K562 (cell line): ENCODE results near the gene GLI1. TPM values are rescaled to one million over a fixed set of nuclear protein-coding genes. Genes with fewer than 3 reads are reported as not detected.

ENCODE experiments used
- ARID2 ChIP-seq: fragments of 450-650 bp; IDR thresholded peaks from 2 replicates; pipeline ENCODE4 v1.6.1; 2017; ENCODE audit warnings: antibody characterized with exemption, mild to moderate bottlenecking
- ATF6 ChIP-seq: sonication (generic); formaldehyde crosslinking; IDR thresholded peaks from 2 replicates; pipeline ENCODE4 v1.4.0; 2020; ENCODE audit warnings: mild to moderate bottlenecking, missing genetic modification reagents
- BCOR ChIP-seq: fragments of 450-650 bp; IDR thresholded peaks from 2 replicates; pipeline ENCODE4 v1.6.1; 2016
- CEBPB ChIP-seq: fragments of 450-650 bp; IDR thresholded peaks from 2 replicates; pipeline ENCODE4 v1.6.1; 2016; ENCODE audit warnings: missing genetic modification characterization, missing compliant biosample characterization
- FOSL1 ChIP-seq: fragments of 200-800 bp; sonication (Bioruptor generic); conservative IDR thresholded peaks from 2 replicates; pipeline ENCODE4 v1.6.1; 2016; ENCODE audit warnings: missing genetic modification characterization, missing compliant biosample characterization
- IFI16 ChIP-seq: fragments of 250-450 bp; sonication (Bioruptor Pico); IDR thresholded peaks from 2 replicates; pipeline ENCODE4 v2.1.2; 2022; ENCODE audit warnings: mild to moderate bottlenecking, inconsistent platforms
- ILF3 ChIP-seq: fragments of 450-650 bp; IDR thresholded peaks from 2 replicates; pipeline ENCODE4 v1.6.1; 2018; ENCODE audit warnings: antibody characterized with exemption, mild to moderate bottlenecking, moderate library complexity, borderline replicate concordance
- IRF9 ChIP-seq: fragments of 450-650 bp; IDR thresholded peaks from 2 replicates; pipeline ENCODE4 v1.6.1; 2016; ENCODE audit warnings: missing biosample characterization, missing genetic modification characterization
- NFIC ChIP-seq: fragments of 450-650 bp; IDR thresholded peaks from 2 replicates; pipeline ENCODE4 v1.6.1; 2017; ENCODE audit warnings: mild to moderate bottlenecking, inconsistent platforms
- PHF20 ChIP-seq: fragments of 450-650 bp; IDR thresholded peaks from 2 replicates; pipeline ENCODE4 v1.6.1; 2018; ENCODE audit not compliant: partially characterized antibody
- PHTF2 ChIP-seq: fragments of 250-450 bp; sonication (Bioruptor Pico); IDR thresholded peaks from 2 replicates; pipeline ENCODE4 v1.5.0; 2021; ENCODE audit warnings: mild to moderate bottlenecking
- PURB ChIP-seq: sonication (generic); formaldehyde crosslinking; IDR thresholded peaks from 2 replicates; pipeline ENCODE4 v1.9.0; 2021; ENCODE audit warnings: low read depth, mild to moderate bottlenecking, missing genetic modification reagents
- RBM15 ChIP-seq: fragments of 200-400 bp; formaldehyde crosslinking; IDR thresholded peaks from 2 replicates; pipeline ENCODE4 v1.6.1; 2018; ENCODE audit warnings: mild to moderate bottlenecking, low read length, moderate library complexity; ENCODE audit not compliant: insufficient read depth
- SIX5 ChIP-seq, 2 experiments: IDR thresholded peaks; 2 replicates each; pipeline ENCODE4 v1.6.1; 2011; ENCODE audit warnings: low read length in 2 of 2, borderline replicate concordance in 1 of 2, low read depth in 1 of 2, mild to moderate bottlenecking in 1 of 2, moderate library complexity in 1 of 2; ENCODE audit not compliant: insufficient read depth in 1 of 2
- SMARCB1 ChIP-seq: IDR thresholded peaks from 2 replicates; pipeline ENCODE4 v1.6.1; 2011; ENCODE audit warnings: improper control_type of control experiment, low read depth; ENCODE audit not compliant: insufficient read length
- SREBF2 ChIP-seq: sonication (generic); formaldehyde crosslinking; IDR thresholded peaks from 2 replicates; pipeline ENCODE4 v1.4.0; 2020; ENCODE audit warnings: mild to moderate bottlenecking, missing genetic modification reagents
- TAL1 ChIP-seq: fragments of 450-650 bp; IDR thresholded peaks from 2 replicates; pipeline ENCODE4 v1.6.1; 2016; ENCODE audit warnings: mild to moderate bottlenecking
- TCFL5 ChIP-seq: fragments of 250-450 bp; sonication (Bioruptor Pico); conservative IDR thresholded peaks from 2 replicates; pipeline ENCODE4 v1.6.1; 2021; ENCODE audit warnings: mild to moderate bottlenecking, moderate library complexity, matching md5 sums
- USF1 ChIP-seq: sonication (generic); formaldehyde crosslinking; IDR thresholded peaks from 2 replicates; pipeline ENCODE4 v1.9.0; 2022; ENCODE audit warnings: mild to moderate bottlenecking, missing genetic modification reagents
- polyA plus RNA-seq, 8 experiments: library from polyadenylated mRNA; depleted of rRNA in 4 of 8; stranded (reverse) in 5 of 8; unstranded in 3 of 8; fragments of >200 nt; fragmentation: Nextera tagmentation in 2 of 8; fragmentation: Illumina TruSeq in 1 of 8; extraction: Ambion mirVana in 2 of 8; extraction: Trizol in 1 of 8; gene quantifications; 2 replicates each; pipeline versions ENCODE4 v1.2.1 to v1.2.3, GENCODE V29; 2011 to 2014; ENCODE audit warnings: inconsistent platforms in 1 of 8, missing spikeins in 1 of 8
- total RNA-seq, 7 experiments: library from RNA; depleted of rRNA in 6 of 7; stranded (reverse); fragments of >200 nt in 6 of 7; fragmentation: Illumina TruSeq in 2 of 7; extraction: Trizol in 2 of 7; gene quantifications; 2 replicates each; pipeline versions ENCODE4 v1.2.1 to v1.2.3, GENCODE V29; 2011 to 2021; ENCODE audit warnings: low replicate concordance in 1 of 7

GLI1 gene
- total and polyA plus RNA-seq, 9 of the 15 experiments (the other 6 are each of a cell fraction or from before 2014, with no cell fraction given), result 0.24 to 3.7 (median 0.61) TPM

- TF ChIP-seq IFI16 (CRISPR knock-in tag) (no peak), RBM15 (no peak), TCFL5 (CRISPR knock-in tag) (no peak), BCOR (peak; percentile 87), USF1 (CRISPR knock-in tag) (peak; percentile 57; the same call in 1 of the 2 replicates), NFIC (peak; percentile 33; the same call in 1 of the 2 replicates), SIX5 (IDR thresholded peaks at IDR 0.05; ENCODE audit: borderline replicate concordance in 1 of 2, insufficient read depth in 1 of 2, low read depth in 1 of 2, low read length in 2 of 2) (no peak), ARID2 (no peak), PURB (no peak), ILF3 (no peak), SMARCB1 (no peak), SREBF2 (no peak), PHF20 (no peak), IRF9 (tag) (no peak), FOSL1 (tag) (peak; percentile 48; the same call in 1 of the 2 replicates), ATF6 (CRISPR knock-in tag) (no peak), CEBPB (tag) (no peak), PHTF2 (no peak), TAL1 (no peak)
Observed at GRCh38 chr12:57459055-57459749, 383 bp upstream of the GLI1 start (continued).
